K562 (cell line): ENCODE data around the gene MYMX. TPM values are rescaled to one million over a fixed set of nuclear protein-coding genes. Genes with fewer than 3 reads are reported as not detected.
A peak's percentile ranks its signal among the peaks of the same experiment; 100 is the strongest.

Experiments
- ARID2 ChIP-seq: fragments of 450-650 bp; IDR thresholded peaks from 2 replicates; pipeline ENCODE4 v1.6.1; 2017; ENCODE audit warnings: antibody characterized with exemption, mild to moderate bottlenecking
- HMG20A ChIP-seq: fragments of 450-650 bp; formaldehyde crosslinking; conservative IDR thresholded peaks from 2 replicates; pipeline ENCODE4 v1.4.0; 2020; ENCODE audit warnings: mild to moderate bottlenecking, mixed read lengths
- RBM25 ChIP-seq: fragments of 200-400 bp; formaldehyde crosslinking; IDR thresholded peaks from 2 replicates; pipeline ENCODE4 v1.6.1; 2018; ENCODE audit warnings: low read length, low read depth, moderate library complexity; ENCODE audit not compliant: severe bottlenecking
- SRSF9 ChIP-seq: fragments of 200-400 bp; formaldehyde crosslinking; IDR thresholded peaks from 2 replicates; pipeline ENCODE4 v1.6.1; 2017; ENCODE audit warnings: low read depth, low read length, borderline replicate concordance
- ZNF134 ChIP-seq: fragments of 250-450 bp; sonication (Bioruptor Pico); conservative IDR thresholded peaks from 2 replicates; pipeline ENCODE4 v1.4.0; 2020
- ZNF41 ChIP-seq: fragments of 250-450 bp; sonication (Bioruptor Pico); conservative IDR thresholded peaks from 2 replicates; pipeline ENCODE4 v1.4.0; 2020; ENCODE audit warnings: mild to moderate bottlenecking
- polyA plus RNA-seq, 8 experiments: library from polyadenylated mRNA; depleted of rRNA in 4 of 8; stranded (reverse) in 5 of 8; unstranded in 3 of 8; fragments of >200 nt; fragmentation: Nextera tagmentation in 2 of 8; fragmentation: Illumina TruSeq in 1 of 8; extraction: Ambion mirVana in 2 of 8; extraction: Trizol in 1 of 8; gene quantifications; 2 replicates each; pipeline versions ENCODE4 v1.2.1 to v1.2.3, GENCODE V29; 2011 to 2014; ENCODE audit warnings: inconsistent platforms in 1 of 8, missing spikeins in 1 of 8
- total RNA-seq, 7 experiments: library from RNA; depleted of rRNA in 6 of 7; stranded (reverse); fragments of >200 nt in 6 of 7; fragmentation: Illumina TruSeq in 2 of 7; extraction: Trizol in 2 of 7; gene quantifications; 2 replicates each; pipeline versions ENCODE4 v1.2.1 to v1.2.3, GENCODE V29; 2011 to 2021; ENCODE audit warnings: low replicate concordance in 1 of 7
- TF ChIP-seq, protein P1 (sequence below), 2 experiments: fragments of 450-650 bp; IDR thresholded peaks; 2 replicates each; pipeline ENCODE4 v1.6.1; 2016; ENCODE audit warnings: mild to moderate bottlenecking in 2 of 2, borderline replicate concordance in 1 of 2, low read depth in 1 of 2, moderate library complexity in 1 of 2
- TF ChIP-seq, protein P2 (sequence below): fragments of 200-800 bp; sonication (Bioruptor generic); IDR thresholded peaks from 2 replicates; pipeline ENCODE4 v1.6.1; 2017; ENCODE audit warnings: missing genetic modification characterization, missing compliant biosample characterization
- TF ChIP-seq, protein P3 (sequence below): fragments of 450-650 bp; formaldehyde crosslinking; IDR thresholded peaks from 2 replicates; pipeline ENCODE4 v1.4.0; 2020; ENCODE audit warnings: mild to moderate bottlenecking, mixed read lengths
- TF ChIP-seq, protein P4 (sequence below): fragments of 450-650 bp; IDR thresholded peaks from 2 replicates; pipeline ENCODE4 v1.6.1; 2016; ENCODE audit warnings: missing biosample characterization, missing genetic modification characterization

MYMX gene
- total and polyA plus RNA-seq, 9 of the 15 experiments (the other 6 are each of a cell fraction or from before 2014, with no cell fraction given) = 0.12 TPM; not detected in 8

DNA sequence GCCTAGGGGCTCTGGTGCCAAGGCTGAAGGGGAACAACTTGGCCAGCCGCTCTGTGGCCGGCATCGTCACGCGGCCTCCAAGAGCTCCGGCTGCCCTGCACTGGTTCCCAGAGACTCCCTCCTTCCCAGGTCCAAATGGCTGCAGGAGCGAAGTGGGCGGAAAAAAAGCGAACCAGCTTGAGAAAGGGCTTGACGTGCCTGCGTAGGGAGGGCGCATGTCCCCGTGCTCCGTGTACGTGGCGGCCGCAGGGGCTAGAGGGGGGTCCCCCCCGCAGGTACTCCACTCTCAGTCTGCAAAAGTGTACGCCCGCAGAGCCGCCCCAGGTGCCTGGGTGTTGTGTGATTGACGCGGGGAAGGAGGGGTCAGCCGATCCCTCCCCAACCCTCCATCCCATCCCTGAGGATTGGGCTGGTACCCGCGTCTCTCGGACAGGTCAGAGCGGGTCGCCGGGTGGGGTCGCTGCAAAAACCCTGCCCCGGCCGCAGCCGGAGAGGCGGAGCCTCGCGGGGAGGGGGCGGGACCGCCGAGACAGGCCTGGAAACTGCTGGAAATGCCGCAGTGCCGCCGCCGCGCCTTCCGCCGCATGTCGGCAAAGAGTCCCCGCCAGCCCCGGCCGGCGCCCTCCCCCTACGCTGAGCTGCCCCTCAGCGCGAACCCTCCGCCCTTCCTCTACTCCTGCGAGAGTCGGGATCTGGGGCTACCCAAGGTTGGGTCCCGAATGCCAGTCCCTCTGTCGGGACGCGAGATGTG lies 29.4 kb downstream of the MYMX start (continued):
- no peak for TF ChIP-seq ZNF134 (CRISPR knock-in tag)
- no peak for TF ChIP-seq SRSF9
- TF ChIP-seq, protein P1, sequence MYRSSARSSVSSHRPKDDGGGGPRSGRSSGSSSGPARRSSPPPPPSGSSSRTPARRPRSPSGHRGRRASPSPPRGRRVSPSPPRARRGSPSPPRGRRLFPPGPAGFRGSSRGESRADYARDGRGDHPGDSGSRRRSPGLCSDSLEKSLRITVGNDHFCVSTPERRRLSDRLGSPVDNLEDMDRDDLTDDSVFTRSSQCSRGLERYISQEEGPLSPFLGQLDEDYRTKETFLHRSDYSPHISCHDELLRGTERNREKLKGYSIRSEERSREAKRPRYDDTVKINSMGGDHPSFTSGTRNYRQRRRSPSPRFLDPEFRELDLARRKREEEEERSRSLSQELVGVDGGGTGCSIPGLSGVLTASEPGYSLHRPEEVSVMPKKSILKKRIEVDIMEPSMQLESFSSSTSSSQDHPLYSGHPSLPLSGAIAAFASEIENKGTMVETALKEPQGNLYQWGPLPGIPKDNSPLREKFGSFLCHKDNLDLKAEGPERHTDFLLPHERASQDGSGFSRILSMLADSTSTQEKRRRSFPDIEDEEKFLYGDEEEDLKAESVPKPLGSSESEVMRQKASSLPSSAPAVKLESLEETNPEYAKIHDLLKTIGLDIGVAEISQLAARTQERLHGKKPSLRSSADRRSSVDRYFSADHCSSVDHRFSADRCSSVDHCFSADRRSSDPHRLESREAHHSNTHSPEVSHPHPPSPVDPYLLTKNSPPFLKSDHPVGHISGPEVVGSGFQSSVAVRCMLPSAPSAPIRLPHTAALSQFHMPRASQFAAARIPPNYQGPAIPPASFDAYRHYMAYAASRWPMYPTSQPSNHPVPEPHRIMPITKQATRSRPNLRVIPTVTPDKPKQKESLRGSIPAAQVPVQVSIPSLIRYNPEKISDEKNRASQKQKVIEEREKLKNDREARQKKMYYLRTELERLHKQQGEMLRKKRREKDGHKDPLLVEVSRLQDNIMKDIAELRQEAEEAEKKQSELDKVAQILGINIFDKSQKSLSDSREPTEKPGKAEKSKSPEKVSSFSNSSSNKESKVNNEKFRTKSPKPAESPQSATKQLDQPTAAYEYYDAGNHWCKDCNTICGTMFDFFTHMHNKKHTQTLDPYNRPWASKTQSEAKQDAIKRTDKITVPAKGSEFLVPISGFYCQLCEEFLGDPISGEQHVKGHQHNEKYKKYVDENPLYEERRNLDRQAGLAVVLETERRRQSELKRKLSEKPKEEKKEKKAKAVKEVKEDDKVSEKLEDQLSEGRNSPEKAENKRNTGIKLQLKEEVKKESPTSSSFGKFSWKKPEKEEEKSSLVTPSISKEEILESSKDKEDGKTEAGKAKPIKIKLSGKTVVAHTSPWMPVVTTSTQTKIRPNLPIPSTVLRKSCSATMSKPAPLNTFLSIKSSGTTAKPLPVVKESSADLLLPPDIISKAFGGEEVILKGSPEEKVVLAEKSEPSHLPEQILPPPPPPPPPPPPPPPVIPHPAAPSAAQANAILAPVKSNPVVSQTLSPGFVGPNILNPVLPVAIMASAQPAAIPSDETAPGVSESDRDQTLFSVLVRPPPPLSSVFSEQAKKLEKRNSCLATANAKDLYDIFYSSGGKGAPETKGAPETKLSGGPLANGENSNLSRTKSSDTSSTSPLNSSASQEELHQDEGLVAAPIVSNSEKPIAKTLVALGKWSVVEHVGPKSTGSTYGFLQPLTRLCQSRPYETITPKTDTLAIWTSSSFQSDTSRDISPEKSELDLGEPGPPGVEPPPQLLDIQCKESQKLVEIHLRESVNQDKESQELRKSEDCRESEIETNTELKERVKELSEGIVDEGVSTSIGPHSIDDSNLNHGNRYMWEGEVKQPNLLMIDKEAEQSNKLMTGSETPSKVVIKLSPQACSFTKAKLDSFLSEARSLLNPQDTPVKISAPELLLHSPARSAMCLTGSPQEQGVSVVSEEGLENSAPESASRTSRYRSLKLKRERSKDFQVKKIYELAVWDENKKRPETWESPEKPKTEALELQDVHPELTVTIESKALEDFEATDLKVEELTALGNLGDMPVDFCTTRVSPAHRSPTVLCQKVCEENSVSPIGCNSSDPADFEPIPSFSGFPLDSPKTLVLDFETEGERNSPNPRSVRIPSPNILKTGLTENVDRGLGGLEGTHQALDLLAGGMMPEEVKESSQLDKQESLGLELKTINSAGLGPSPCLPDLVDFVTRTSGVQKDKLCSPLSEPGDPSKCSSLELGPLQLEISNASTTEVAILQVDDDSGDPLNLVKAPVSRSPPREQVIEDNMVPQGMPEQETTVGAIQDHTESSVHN (IDR thresholded peaks at IDR 0.05; ENCODE audit: borderline replicate concordance in 1 of 2, low read depth in 1 of 2) = no peak
- TF ChIP-seq, protein P2, sequence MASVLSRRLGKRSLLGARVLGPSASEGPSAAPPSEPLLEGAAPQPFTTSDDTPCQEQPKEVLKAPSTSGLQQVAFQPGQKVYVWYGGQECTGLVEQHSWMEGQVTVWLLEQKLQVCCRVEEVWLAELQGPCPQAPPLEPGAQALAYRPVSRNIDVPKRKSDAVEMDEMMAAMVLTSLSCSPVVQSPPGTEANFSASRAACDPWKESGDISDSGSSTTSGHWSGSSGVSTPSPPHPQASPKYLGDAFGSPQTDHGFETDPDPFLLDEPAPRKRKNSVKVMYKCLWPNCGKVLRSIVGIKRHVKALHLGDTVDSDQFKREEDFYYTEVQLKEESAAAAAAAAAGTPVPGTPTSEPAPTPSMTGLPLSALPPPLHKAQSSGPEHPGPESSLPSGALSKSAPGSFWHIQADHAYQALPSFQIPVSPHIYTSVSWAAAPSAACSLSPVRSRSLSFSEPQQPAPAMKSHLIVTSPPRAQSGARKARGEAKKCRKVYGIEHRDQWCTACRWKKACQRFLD (CRISPR knock-in tag) = no peak
- TF ChIP-seq, protein P3, sequence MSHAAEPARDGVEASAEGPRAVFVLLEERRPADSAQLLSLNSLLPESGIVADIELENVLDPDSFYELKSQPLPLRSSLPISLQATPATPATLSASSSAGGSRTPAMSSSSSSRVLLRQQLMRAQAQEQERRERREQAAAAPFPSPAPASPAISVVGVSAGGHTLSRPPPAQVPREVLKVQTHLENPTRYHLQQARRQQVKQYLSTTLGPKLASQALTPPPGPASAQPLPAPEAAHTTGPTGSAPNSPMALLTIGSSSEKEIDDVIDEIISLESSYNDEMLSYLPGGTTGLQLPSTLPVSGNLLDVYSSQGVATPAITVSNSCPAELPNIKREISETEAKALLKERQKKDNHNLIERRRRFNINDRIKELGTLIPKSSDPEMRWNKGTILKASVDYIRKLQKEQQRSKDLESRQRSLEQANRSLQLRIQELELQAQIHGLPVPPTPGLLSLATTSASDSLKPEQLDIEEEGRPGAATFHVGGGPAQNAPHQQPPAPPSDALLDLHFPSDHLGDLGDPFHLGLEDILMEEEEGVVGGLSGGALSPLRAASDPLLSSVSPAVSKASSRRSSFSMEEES (CRISPR knock-in tag) = no peak
- TF ChIP-seq, protein P4, sequence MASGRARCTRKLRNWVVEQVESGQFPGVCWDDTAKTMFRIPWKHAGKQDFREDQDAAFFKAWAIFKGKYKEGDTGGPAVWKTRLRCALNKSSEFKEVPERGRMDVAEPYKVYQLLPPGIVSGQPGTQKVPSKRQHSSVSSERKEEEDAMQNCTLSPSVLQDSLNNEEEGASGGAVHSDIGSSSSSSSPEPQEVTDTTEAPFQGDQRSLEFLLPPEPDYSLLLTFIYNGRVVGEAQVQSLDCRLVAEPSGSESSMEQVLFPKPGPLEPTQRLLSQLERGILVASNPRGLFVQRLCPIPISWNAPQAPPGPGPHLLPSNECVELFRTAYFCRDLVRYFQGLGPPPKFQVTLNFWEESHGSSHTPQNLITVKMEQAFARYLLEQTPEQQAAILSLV = no peak
- TF ChIP-seq ARID2 = no peak
- no peak for TF ChIP-seq ZNF41 (CRISPR knock-in tag)
- TF ChIP-seq HMG20A (CRISPR knock-in tag) = no peak
- peak; percentile 7 for TF ChIP-seq RBM25
